HG03378 (cell line): Measurements from ENCODE around the gene RNF114.
"Not testable (repeated sequence)": the region's sequence is repeated elsewhere in the genome, so short reads cannot be mapped to it uniquely, and the experiment has no call there.

Experiments
- ATAC-seq: cut with Tn5 transposase; IDR thresholded peaks from one replicate; pipeline ENCODE4 v1.9.1; 2021; ENCODE audit warnings: mild to moderate bottlenecking, moderate library complexity; ENCODE audit not compliant: unreplicated experiment

Gene RNF114

DNA sequence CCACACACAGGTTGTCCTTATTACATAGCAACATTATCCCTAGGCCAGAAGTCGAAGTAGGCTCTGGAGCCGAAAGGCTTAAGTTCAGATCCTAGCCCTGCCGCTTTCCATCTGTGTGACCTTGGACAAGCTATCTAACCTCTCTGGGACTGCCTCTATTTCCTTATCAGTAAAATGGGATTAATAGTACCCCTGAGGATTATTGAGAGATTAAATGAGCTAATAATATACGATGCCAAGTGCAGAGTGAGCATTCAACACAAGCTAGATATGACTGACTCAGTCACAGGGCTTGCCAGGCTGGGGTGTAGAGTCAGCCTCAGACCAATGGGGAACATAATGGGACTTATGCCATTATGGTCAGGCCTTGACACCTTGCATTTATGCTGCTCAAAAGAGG, 11.9 kb upstream of the RNF114 start:
- no peak for ATAC-seq

GRCh38 chr20:49925901-49926454, 10.2 kb upstream of the RNF114 start:
- no peak for ATAC-seq

GRCh38 chr20:49928411-49929141, 7.6 kb upstream of the RNF114 start:
- ATAC-seq = no peak

DNA sequence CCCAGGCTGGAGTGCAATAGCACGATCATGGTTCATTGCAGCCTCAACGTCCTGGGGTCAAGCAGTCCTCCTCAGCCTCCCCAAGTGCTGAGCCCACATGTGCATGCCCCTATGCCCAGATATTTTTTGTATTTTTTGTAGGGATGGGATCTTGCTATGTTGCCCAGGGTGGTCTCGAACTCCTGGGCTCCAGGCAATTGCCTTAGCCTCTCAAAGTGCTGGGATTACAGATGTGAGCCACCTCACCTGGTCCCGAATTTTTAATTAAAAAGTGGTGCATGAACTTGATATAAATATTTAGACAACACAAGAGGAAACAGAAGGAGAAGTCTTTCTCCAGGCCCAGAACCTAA, 7.1 kb upstream of the RNF114 start:
- ATAC-seq = no peak

DNA sequence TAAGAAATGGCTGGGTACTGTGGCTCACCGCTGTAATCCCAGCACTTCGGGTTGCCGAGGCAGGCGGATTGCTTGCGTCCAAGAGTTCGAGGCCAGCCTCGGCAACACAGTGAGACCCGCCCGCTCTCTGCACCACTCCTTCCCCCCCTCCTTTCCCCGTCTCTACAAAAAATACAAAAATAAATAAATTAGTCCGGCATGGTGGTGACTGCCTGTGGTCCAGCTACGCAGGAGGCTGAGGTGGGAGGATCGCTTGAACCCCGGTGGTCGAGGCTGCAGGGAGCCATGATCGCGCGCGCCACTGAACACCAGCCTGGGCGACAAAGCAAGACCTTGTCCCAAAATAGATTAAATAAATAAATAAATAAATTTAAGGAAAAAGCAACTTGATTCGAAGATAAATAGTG, 448 bp upstream of the RNF114 start:
- no peak for ATAC-seq

GRCh38 chr20:49937027-49937929, 1.1 kb downstream of the RNF114 start:
- no peak for ATAC-seq

GRCh38 chr20:49938173-49939163, 2.3 kb downstream of the RNF114 start:
- no peak for ATAC-seq

DNA sequence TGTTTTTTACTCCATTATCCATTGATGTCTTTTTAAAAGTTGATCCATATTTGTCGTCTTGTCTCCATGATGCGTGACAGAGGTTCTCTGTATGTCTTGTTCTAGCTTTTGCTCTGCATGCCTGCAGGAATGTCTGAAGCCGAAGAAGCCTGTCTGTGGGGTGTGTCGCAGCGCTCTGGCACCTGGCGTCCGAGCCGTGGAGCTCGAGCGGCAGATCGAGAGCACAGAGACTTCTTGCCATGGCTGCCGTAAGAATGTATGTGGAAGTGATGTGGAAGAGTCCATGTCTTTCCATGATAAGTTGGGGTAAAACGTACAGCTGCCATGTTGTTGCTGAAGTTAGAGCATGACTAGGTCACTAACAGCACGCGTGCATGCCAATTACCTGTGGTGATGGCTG, 5.3 kb downstream of the RNF114 start:
- no peak for ATAC-seq

GRCh38 chr20:49942303-49942702, 6.1 kb downstream of the RNF114 start:
- no peak for ATAC-seq

DNA sequence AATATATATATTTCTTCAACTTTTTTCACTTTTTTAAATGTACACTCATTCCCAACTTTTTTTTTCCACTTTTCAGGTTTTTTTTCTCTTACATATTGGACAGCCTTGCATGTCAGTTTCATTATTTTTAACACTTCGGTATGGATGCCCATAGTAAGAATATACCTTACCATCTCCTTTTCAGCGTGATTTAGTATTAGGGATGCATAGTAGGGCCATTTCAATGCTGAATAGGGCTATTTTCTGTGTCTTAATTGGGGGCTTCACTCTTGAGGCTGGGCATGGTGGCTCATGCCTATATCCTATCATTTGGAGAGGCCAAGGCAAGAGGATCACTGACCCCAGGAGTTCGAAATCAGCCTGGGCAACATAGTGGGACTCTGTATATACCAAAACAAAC, 6.7 kb downstream of the RNF114 start:
- no peak for ATAC-seq

DNA sequence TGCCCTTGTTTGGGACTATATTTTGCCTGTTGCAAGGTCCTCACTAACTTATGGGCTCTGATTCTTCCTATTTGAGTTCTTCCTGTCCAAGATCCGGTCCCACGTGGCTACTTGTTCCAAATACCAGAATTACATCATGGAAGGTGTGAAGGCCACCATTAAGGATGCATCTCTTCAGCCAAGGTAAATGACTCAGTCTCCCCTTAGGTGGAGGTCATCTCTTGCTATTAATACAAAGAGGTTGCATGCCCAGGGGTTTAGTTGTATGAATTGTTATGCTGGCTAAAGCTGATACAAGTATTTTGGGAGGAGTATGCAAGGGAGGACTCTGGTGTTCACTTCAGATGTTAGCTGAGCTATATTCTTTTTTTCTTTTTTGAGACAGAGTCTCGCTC, 9.1 kb downstream of the RNF114 start:
- no peak for ATAC-seq

GRCh38 chr20:49945701-49946477, 9.7 kb downstream of the RNF114 start:
- no peak for ATAC-seq

DNA sequence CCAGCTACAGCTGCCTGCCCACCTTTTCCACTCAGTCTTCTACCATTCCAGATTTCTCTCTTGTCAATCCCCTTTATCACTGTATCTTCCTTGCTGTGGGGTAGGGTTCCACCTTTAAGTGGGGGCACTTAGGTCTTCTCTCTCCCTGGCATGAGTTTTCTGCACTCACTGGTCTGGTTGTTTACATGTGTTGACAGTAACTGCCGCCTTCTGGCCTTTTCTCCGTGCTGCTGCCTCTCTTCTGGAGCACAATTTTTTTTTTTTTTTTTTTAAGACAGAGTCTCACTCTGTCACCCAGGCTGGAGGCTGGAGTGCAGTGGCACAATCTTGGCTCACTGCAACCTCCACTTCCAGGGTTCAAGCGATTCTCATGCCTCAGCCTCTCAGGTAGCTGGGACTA, 12.0 kb downstream of the RNF114 start:
- ATAC-seq = no peak

DNA sequence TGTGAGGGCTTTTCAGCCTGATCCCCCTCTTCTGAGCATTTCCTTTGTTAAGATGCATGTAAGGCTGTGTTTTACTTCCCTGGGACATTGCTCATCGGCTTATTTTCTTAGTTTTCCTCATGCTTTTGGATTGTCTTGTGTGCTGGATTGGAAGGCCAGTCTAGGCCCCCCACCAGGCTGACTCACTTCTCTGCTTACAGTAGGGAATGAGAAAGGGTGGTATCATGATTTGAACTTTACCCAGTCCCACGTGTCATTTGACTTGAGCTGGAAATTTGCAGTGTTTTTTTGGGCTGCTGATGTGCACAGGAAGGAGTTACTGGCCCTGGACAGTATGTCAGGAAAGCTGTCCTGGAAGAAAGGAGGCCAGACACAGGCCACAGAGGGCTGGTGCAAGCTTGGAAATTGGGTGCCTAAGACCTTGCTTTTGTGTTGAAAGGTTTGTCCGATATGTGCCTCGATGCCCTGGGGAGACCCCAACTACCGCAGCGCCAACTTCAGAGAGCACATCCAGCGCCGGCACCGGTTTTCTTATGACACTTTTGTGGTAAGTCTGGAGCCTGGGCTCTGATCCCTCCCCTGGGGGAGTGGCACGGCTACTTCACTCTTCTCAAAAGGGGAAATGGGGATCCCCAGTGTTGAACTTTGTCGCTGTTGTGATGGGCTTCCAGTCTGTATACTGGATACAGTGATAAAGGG, 12.8 kb downstream of the RNF114 start:
- ATAC-seq = no peak

DNA sequence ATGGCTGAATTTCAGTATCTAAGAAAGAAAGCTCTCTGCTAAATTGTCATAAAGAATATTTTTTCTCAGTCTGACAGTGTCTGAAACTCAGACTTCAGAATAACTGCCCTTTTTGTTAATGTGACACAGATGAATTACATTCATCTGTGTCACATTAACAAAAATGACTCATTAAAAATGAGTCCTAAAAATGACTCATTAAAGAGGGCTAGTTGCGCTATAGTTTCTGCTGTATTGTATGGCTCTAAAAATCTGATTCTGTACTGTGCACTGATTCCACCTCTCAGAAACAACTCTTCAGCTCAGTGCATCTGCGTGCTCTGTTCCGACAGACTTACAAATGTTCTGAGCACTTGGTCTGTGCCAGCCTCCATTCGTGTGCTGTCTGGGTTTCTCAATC, 15.0 kb downstream of the RNF114 start:
- ATAC-seq = no peak

GRCh38 chr20:49955167-49955566, 19.0 kb downstream of the RNF114 start:
- no peak for ATAC-seq

DNA sequence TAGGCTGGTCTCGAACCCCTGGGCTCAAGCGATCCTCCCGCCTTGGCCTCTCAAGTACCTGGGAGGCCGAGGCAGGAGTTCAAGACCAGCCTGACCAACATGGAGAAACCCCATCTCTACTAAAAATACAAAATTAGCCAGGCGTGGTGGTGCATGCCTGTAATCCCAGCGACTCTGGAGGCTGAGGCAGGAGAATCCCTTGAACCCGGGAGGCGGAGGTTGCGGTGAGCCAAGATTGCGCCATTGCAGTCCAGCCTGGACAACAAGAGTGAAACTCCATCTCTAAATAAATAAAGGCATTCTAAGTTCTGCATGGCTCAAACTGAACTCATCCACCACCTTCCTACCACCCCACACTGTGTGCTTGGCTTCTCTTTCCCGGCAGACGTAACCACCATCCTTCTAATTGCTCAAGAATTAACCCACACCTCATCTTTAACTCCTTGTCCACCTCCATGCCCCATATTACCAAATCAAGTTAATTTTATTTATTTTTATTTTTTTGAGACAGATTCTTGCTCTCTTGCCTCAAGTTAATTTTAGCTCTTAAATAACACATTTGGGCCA, 19.7 kb downstream of the RNF114 start:
- ATAC-seq = not testable (repeated sequence)

DNA sequence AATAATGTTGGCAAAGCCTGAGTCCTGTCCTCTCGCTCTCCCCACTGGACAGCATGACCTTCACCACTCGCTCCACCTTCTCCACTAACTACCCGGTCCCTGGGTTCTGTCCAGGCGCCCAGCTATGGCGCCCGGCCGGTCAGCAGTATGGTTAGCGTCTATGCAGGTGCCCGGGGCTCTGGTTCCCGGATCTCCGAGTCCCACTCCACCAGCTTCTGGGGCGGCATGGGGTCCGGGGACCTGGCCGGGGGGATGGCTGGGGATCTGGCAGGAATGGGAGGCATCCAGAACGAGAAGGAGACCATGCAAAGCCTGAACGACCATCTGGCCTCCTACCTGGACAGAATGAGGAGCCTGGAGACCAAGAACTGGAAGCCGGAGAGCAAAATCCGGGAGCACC, 20.5 kb downstream of the RNF114 start:
- ATAC-seq = no peak
